Stimulated activated naive CD8-positive, alpha-beta T cell treated with anti-CD3 and anti-CD28 coated beads, Interleukin-15, Interleukin-2, amounts not matched to agents 100 U/mL and 50 U/mL, for 24 hours (primary cell): Measurements from ENCODE around the gene PLCG1.

ENCODE experiments used
- ATAC-seq: fragments of 150-1000 bp; cut with Tn5 transposase; one replicate; pipeline ENCODE4 v1.10.0; 2021
- DNase-seq: peaks from one replicate; pipeline ENCODE4 v3.0.0; 2021

Gene PLCG1

DNA sequence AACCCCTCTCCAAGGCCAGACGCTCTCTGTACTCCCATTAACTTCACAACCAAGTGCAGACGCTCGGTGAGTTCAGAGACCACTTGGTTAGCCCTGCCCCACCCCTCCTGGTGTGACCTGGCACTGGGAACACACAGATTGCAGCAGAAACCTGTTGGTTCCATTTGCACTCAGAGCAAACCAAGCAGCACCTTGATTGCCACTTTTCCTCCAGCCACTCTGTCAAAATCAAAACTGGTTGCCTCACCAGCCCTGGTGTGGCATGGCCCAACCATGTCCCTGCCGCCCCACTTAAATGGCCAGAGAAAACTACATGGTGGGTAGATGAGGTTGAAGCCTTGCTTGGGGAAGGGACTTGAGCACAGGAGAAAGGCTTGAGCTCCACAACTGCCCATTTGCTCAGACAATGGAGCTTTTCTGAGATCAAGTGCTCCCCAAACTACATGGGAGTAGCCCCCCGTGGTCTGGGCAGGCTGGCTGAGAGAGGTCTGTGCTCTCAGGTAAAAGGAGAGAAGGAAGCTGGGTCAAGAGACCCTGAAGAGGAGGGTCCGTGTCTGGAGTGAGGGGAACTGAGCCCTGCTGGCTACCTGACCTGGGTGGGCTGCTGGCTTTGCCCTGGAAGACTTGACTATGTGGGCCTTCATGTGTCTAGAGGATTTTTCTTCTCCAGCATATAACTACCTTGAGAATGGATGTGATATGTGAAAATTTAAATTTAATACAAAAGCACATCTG, 43.4 kb downstream of the PLCG1 start:
- no peak for ATAC-seq
- no peak for DNase-seq

DNA sequence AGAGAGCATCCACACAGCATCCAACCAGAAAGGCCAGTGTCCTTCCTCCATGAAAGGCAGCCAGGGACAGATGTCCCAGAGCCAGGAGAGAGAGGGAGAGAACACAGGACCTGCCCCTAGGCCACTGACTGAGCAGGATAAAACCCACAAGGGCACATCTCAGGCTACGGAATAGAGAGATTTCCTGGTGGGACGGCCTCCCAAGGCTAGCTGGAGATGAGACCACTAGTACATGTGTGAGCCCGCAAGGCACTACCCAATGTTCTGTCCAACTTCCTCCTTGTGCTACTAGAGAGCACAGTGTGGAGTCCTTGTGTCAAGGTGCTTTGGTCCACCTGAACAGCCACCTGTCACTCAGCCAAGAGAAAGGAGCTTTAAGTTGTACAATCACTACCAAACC, 44.2 kb downstream of the PLCG1 start:
- DNase-seq: no peak

DNA sequence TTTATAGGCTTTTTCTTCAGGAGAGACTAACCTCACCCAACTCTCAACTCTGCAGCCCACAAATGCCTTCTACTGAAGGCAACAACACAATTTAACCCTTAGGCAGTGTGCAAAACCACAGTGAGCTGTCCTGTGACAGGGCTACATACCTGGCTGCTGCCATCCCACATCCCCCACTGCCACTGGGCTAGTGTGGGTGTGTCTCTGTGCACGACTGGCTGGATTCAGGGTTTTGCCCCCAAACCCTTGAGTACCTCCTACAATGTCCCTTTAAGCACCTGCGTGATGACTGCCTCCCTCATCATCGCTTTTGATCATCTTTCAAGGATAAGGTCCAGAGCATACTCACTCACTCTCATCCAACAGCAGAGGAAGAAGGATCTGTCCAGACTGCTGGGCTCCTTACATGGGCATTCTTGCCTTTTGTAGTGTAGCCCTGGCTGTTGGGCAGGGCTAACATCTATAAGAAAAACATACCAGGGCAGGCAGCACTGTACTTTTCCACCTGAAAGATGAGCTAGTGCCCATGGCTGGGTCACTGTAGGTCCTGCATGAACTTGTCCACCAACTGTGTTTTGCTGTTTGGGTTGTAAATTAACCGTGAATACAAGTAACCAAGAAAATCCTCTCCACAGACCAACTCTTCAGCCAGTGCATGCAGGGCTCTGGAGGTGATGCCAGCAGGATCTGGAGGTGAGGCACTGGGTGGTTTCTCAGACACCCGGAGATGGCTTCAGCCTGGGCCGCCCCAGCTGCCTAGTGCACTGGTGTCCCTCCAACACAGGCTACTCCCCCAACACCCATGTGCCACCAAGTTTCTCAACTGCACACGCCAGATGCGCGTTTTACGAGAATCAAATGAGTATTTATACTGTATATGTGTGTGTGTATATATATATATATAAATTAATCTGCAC, 45.2 kb downstream of the PLCG1 start:
- no peak for DNase-seq
- peak; percentile 44 for ATAC-seq

More for the DNA sequence above, 44.2 kb downstream of the PLCG1 start:
- ATAC-seq: no peak

DNA sequence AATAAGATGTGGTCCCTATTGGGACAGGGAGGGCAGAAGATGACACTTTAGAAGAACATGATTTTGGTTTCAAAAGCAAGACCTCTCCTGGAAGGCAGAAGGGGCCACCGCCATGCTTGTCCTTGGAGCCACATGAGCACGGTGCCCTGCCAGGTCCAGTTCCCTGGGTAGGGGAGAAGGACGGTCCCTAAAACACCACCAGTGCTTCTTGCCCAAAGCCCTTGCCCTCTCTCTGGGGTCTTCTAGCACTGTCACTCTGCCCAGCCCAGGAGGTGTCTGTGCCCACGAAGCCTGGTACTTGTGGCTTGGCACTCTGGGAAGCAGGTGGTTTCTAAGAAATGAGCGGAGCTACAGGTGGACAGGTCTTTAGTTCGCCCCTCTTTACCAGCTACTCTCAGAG, 46.0 kb downstream of the PLCG1 start:
- no peak for ATAC-seq
- no peak for DNase-seq

DNA sequence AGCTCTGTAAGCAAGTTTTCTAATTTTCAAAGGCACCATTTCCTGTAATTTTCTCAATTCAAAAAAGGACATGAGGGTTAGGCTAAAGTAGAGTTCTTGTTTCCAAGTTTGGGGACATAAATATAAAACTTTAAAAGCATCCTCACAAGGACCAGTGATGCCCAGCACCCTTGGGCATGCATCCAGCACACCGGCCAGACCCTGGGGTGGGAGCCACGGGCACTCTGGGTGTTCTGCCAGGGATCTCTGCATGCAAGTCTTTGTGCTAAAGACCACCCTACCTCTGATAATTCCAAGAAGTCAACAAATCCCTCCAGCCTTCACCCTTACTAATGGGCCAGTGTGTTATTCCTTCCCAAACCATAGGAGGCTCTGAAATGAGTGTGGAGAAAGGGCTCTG, 46.5 kb downstream of the PLCG1 start:
- ATAC-seq: no peak
- DNase-seq: no peak

DNA sequence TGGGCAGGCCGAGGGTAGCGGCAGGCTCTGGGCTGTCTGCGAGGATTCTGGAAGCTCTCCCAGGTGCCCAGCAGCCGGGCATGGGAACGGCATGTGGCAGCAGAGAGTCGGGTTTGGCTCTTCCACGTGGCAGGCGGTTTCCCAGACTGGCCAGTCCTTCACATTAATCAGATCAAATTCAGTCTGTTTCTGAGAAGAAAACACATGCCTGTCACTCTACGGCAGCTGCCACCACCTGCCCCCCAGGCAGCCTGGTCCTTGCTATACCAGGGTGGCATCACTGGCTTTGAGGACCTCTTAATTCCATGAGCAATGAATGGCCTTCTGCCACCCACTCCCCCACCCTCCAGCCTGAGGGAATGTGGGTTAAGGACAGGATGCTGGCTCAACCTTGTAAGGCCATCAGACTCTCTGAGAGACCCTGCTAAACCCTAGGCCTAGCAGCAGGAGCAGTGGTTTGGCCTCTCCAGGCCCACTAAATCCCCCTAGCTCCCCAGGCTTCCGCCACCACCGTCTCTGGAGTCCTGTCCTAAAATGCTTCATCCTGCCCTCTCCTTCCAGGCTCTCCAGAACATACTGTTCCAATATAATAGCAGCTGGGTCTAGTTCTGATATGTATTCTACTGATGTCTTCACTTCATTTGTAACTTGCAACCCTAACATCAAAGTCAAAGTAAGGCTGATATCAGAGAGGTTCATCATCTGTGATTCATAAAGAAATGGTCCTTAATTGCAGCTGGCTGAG, 47.8 kb downstream of the PLCG1 start:
- ATAC-seq: no peak
- no peak for DNase-seq

DNA sequence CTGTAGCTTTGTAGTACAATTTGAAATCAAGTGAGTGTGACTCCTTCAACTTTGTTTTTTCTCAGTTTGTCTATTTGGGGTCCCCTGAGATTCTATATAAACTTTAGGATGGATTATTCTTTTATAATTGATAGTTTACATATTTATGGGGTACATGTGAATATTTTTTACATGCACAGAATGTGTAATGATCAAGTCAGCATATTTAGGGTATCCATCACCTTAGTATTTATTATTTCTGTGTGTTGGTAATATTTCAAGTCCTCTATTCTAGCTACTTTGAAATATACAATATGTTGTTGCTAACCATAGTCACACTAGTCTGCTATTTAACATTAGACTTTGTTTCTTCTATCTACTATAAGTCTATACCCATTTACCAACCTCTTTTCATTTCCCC, 50.3 kb downstream of the PLCG1 start:
- no peak for ATAC-seq
- no peak for DNase-seq

DNA sequence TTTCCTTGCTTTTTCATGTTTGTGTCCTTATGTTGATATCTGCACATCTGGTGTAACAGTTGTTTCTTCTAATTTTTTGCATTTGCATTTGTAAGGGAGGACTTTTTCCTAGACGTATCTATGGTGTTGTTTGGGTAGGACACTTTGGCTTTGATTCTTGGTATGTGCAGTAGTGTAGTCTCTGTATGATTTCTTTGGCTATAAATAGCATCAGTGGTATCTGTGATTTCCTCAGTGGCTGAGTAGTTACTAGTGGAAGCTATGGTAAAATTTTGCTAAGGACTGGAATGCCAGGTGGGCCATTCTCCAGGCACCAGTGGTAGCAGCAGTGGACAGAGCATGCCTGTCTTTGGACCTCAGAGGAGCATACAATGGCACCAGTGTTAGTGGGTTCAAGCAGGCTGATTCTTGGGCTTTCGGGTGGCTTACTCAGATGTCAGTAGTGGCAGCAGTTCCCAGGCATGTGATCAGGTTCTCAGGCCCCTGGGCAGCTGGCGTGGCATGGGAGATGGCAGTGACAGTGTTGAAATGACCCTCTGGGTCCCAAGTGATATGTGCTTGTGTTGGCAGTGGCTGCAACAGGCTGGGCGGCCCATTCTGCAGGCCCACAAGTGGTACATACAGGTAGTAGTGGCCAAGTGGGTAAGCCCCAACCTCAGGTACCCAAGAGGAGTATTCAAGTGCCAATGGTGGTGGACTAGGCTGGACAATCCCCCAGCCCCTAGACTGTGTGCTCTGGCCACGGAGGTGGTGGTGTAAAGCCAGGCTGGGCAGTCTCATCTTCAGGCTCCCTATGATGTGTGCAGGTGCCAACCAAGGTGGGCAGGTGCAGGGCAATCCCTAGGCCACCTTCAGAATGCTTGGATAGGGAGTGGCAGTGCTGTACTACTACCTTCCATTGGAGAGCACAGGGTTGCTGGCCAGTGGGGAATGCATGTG, 54.5 kb downstream of the PLCG1 start:
- ATAC-seq: no peak
- DNase-seq: no peak

DNA sequence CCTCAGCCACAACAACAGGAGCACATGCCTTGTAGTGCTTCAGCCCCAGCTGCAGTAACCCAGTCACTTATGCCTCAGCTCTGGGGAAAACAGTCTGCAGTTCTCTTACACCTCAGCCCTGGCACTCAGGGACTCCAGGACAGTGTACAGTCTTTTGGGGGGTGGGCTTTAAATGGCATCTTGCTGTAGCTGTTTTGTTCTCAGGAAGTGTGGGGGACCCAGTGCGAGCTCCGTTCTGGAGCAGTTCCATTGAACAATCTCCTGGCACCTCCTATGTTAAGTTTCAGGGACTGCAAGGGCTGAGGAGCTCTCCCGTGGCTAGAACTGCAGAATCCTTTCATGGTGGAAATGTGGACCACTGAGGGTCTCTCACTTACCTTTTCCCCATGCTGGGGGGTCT, 55.2 kb downstream of the PLCG1 start:
- no peak for ATAC-seq
- no peak for DNase-seq

DNA sequence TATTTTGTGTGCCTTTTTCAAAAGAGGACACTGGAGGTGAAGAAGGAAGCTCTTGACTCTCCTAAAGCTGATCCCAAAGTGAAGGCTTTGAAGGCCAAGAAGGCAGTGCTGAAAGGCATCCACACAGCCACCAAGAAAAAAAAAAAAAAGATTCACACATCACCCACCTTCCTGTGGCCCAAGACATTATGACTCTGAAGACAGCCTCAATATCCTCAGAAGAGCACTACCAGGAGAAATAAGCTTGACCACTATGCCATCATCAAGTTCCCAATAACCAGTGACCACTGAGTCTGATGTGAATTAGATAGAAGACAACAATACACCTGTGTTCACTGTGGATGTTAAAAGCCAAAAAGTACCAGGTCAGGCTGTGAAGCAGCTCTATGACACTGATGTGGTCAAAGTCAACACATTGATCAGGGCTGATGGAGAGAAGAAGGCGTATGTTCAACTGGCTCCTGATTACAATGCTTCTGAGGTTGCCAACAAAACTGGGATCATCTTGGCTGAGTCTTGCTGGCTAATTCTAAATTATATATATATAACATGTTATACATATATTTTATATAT, 59.4 kb downstream of the PLCG1 start:
- ATAC-seq (no peak), DNase-seq (no peak)

DNA sequence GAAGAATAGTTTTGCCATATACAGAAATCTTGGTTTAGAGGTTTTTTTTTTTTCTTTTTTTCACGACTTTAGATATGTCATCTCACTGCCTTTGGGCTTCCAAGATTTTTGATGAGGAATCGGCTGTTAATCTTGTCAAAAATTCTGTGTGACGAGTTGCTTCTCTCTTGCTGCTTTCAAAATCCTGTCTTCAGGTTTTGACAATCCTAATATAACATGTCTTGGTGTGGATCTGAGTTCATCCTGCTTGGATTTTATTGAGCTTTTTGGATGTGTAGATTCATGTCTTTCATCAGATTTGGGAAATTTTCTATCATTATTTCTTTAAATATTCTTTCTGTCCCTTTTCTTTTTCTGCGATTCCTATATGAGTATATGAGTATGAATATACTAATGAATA, 61.1 kb downstream of the PLCG1 start:
- ATAC-seq: no peak
- no peak for DNase-seq

DNA sequence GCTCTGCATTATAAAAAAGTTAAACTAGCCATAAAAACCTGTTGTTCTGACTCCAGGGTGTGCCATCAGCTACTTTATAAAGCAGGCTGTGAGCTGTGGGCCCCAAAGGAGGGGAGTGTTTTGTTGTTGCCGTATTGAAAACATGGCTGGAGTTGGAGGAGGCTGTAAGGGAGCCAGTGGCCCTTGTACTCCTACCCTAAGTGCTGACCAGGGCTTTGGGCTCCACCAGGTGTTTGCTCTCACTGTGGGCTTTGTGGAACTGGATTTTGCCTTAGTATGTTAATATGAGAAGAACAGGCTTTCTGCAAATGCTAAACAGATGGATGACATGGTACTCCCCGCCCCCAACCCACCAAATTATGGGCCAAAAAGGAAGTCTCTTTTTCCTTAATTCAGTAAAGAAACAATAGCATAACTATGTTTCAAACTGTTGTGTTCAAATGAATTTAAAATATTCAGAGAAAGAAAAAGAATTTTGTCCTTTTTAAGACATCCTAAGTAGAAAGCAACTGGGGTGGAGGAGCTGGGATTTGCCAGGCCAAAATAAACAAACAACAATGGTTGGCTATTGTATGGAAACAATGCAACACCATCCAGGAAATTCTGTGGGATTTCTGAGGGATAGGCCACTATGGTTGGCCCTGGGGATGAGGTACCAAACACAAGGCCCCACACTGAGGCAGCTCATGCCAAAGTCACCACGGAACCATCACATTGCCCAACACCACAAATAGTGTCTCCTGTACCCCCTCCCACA, 63.3 kb downstream of the PLCG1 start:
- DNase-seq: no peak
- no peak for ATAC-seq

DNA sequence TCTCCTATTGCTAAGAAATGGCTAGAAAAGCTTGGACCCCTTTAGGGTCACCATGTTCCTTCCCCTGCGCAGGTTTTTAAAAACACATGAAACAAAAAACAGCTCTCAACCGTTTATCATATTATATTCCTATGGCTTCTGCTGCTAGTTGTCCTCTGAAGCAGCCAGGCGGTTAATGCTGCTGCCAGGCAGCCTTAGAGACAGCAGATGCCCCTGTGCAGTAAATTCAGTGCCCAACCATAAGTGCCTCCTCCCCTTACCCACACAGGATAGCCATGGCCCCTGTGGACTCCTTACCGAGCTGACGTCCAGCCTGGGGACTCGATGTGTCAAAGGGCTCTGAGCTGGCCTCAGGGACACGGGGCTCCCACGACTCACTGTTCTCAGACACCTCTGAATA, 64.4 kb downstream of the PLCG1 start:
- no peak for DNase-seq
- ATAC-seq: no peak

DNA sequence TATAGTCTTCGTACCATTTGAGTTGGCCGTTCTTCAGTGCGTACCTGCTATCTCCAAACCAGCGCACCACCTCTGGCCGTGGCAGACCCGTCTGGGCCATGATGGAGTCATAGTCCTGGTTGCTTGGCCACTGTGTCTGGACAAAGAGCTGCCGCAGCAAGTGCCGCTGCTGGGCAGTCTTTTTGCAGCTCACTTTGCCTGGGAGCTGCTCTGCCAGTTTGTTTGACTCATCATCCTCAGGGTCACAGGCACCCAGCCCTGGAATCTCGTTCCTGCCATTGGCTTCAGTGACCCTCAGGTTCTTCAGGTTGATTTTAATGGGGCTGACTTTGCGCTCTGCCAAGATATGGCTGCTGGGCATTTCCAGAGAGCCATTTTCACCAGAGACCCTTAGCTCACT, 65.1 kb downstream of the PLCG1 start:
- no peak for DNase-seq
- no peak for ATAC-seq

DNA sequence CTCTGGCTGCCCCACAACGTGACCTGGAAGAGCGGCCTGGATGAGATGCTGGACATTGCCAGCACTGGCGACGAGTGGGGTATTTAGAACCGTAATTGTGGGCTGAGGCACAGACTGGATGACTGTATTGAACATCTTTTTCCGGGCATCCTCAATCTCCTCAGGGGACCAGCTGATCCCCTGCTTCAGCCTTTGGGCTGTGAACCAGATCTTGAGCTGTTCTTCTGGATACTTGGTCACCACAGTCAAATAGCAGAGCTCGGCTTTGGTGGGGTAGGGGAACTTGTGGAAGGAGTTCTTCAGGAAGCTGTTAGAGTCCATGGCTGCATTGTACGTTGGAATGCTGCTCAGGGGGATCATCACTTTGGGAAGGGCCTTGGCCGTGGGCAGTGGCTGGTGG, 66.3 kb downstream of the PLCG1 start:
- DNase-seq: no peak
- no peak for ATAC-seq

DNA sequence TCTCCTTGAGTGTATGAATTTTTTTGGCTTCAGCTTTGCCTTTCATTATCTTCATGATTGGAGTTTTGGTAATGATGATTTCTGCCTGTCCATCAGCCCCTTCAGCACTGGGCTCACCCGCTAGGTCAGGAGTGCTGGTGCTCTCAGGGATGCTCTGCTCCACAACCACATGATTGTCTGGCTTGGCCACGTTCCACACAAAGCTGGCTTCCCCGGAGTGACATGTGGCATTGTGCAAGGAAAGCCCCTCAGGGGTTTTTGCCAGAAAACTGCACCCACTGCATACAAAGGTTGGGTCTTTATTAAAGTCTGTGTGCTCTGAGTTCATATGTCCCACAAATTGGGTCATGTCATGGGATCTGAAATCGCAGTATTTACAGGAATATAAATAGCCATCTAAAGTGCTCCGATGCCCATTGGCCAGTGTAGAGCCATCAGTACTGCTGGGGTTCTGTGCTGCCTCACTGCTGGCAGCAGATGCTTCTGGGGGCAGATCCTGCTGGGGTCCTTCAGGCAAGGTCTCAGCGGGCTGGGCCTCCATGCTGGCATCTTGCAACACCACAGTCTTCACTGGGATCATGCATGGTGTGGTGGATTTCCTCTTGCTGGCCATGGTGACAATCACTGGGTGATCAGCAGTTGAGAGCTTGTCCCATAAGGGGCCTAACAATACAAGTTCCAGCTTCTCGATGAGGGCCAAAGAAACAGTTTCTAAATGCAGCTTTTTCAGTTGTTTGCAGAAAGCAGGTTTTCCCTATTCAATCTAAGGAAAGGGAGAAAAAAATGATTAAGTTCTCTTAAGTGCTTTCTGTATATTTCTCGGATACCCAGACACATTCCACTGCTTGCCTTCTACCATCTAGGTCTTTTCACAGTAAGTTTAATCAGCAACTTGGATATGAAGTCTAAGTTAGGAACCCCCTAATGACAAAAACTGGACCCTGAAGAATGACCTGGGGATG, 67.2 kb downstream of the PLCG1 start:
- no peak for DNase-seq
- no peak for ATAC-seq

DNA sequence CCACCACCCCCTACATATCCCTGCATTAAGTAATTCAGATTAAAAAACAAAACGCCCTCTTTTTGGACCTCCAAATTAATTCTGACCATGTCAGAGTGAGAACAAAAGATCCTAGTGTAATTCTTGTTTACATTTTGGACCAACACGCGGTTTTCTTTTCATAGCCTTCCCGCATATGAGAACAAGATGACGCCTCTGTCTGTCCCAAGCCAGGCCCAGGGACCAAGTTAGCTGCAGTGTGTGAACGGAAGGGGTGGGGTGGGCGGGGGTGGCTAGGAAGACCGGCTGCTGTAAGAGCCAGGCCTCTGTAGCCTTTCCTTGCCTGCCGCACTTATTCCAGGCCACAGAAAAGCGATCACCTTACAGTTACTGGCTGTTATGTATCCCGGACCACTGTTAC, 68.0 kb downstream of the PLCG1 start:
- ATAC-seq (no peak), DNase-seq (no peak)

DNA sequence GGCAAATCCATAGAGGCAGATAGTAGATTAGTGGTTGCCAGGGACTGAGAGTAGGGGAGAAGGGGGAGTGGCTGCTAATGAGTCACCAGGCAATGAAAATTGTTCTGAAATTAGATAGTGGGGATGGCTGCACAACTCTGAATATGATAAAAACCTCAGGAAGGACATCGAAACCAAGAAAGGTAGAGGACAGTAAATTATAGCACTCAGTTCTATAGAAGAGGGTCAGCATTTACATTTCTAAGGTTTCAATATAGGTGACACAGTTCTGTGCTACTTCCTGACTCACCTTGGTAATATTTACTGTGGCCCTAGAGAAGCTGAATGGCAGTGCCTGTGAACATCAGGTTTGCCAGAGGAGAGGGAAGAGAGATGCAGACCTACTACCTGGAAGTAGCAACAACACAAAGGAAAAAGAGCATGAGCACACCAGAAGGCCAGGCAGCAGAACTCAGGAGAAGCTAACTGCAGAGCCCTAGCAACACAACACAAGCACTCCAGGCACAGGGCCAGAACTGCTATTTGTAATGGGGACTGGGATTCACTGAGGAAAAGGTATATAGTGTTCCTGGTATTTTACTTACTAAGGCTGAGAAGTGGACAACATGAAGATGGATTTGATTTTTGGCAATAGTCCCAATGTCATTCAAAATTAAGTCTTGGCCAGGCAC, 75.9 kb downstream of the PLCG1 start:
- DNase-seq (no peak), ATAC-seq (no peak)

DNA sequence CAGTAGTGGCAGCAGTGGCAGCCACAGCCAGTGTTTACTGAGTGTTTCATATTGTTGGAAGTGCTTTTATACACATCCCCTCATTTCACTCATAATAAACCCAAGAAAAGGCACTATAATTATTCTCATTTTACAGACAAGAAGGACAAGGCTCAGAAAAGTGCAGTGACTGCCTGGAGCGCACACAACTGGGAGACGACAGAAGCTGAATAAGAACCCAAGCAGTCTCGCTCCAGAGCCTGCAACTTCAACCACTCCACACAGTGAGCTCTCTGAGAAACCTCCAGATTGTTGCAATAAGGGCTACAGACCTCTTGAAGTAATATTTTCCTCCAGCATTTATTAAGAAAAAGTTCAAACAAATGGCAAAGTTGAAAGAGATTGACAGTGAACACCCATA, 76.9 kb downstream of the PLCG1 start:
- DNase-seq (no peak), ATAC-seq (no peak)
